NT2/D1 (cell line): Measurements from ENCODE around the gene ARHGAP21.

Source experiments
- DNase-seq: peaks from one replicate; pipeline ENCODE4 v3.0.0-alpha.2; 2011; ENCODE audit warnings: low read depth, low spot score
- H3K27me3 ChIP-seq: 2 replicates; pipeline ENCODE4 v1.6.0; 2011; ENCODE audit warnings: mild to moderate bottlenecking; ENCODE audit not compliant: insufficient read length, insufficient read depth
- H3K36me3 ChIP-seq: 2 replicates; pipeline ENCODE4 v1.6.1; 2011; ENCODE audit warnings: mild to moderate bottlenecking, low read length, mixed read lengths; ENCODE audit not compliant: insufficient read depth, insufficient read length
- H3K4me1 ChIP-seq: 2 replicates; pipeline ENCODE4 v1.5.1; 2011; ENCODE audit not compliant: insufficient read depth, insufficient read length
- H3K4me3 ChIP-seq: 2 replicates; pipeline ENCODE4 v1.5.1; 2011; ENCODE audit warnings: low read depth; ENCODE audit not compliant: insufficient read length
- H3K9ac ChIP-seq: 2 replicates; pipeline ENCODE4 v1.6.0; 2011; ENCODE audit warnings: low read depth; ENCODE audit not compliant: insufficient read length
- H3K9me3 ChIP-seq: 2 replicates; pipeline ENCODE4 v1.5.1; 2011; ENCODE audit warnings: mild to moderate bottlenecking, low read length; ENCODE audit not compliant: insufficient read depth
- SUZ12 ChIP-seq: IDR thresholded peaks from 2 replicates; pipeline ENCODE4 v1.6.1; 2011; ENCODE audit not compliant: insufficient read length, insufficient read depth; ENCODE audit errors: extremely low read depth
- YY1 ChIP-seq: IDR thresholded peaks from 2 replicates; pipeline ENCODE4 v1.6.1; 2011; ENCODE audit not compliant: insufficient read length, insufficient read depth
- ZNF274 ChIP-seq: IDR thresholded peaks from 2 replicates; pipeline ENCODE4 v1.6.1; 2011; ENCODE audit warnings: mild to moderate bottlenecking, low read depth, low read length

ARHGAP21 gene

GRCh38 chr10:24711465-24711864 lies 12.2 kb downstream of the ARHGAP21 start:
- H3K9me3 ChIP-seq, result no peaks in the 10 kb centered on the region
- H3K4me1 ChIP-seq, result peaks cover 2% of the 10 kb centered on the region
- TF ChIP-seq SUZ12, result no peak
- no peak for TF ChIP-seq YY1
- TF ChIP-seq ZNF274, result no peak
- no peak for DNase-seq
- no peak overlapping the region for H3K4me3 ChIP-seq
- H3K36me3 ChIP-seq, result no peaks in the 10 kb centered on the region
- H3K27me3 ChIP-seq, result no peaks in the 10 kb centered on the region
- no peak overlapping the region for H3K9ac ChIP-seq

GRCh38 chr10:24708081-24708480 lies 15.6 kb downstream of the ARHGAP21 start:
- H3K36me3 ChIP-seq, result no peaks in the 10 kb centered on the region
- H3K9me3 ChIP-seq, result no peaks in the 10 kb centered on the region
- H3K9ac ChIP-seq, result no peak overlapping the region
- DNase-seq, result no peak
- H3K4me3 ChIP-seq, result no peak overlapping the region
- no peaks in the 10 kb centered on the region for H3K4me1 ChIP-seq
- TF ChIP-seq ZNF274, result no peak
- no peak for TF ChIP-seq SUZ12
- no peak for TF ChIP-seq YY1
- H3K27me3 ChIP-seq, result no peaks in the 10 kb centered on the region

- Histone ChIP-seq H3K27me3 (no peaks in the 10 kb centered on the region), H3K9me3 (no peaks in the 10 kb centered on the region), H3K4me1 (no peaks in the 10 kb centered on the region), H3K9ac (no peak overlapping the region), H3K4me3 (no peak overlapping the region), H3K36me3 (no peaks in the 10 kb centered on the region)
- no peak for DNase-seq
- TF ChIP-seq ZNF274 (no peak), SUZ12 (no peak), YY1 (no peak)
Measured at GRCh38 chr10:24707445-24707844, 16.2 kb downstream of the ARHGAP21 start.

- no peaks in the 10 kb centered on the region for H3K36me3 ChIP-seq
- TF ChIP-seq SUZ12 (no peak), YY1 (no peak), ZNF274 (no peak)
- no peak for DNase-seq
- no peaks in the 10 kb centered on the region for H3K9me3 ChIP-seq
- no peaks in the 10 kb centered on the region for H3K27me3 ChIP-seq
- no peaks in the 10 kb centered on the region for H3K4me1 ChIP-seq
- H3K4me3 ChIP-seq, result no peak overlapping the region
- no peak overlapping the region for H3K9ac ChIP-seq
Measured at GRCh38 chr10:24706479-24707118, 17.1 kb downstream of the ARHGAP21 start.

- H3K9ac ChIP-seq, result no peak overlapping the region
- TF ChIP-seq SUZ12 (no peak), ZNF274 (no peak), YY1 (no peak)
- no peak for DNase-seq
- H3K9me3 ChIP-seq, result no peaks in the 10 kb centered on the region
- H3K4me1 ChIP-seq, result no peaks in the 10 kb centered on the region
- no peak overlapping the region for H3K4me3 ChIP-seq
- no peaks in the 10 kb centered on the region for H3K27me3 ChIP-seq
- H3K36me3 ChIP-seq, result no peaks in the 10 kb centered on the region
Measured at GRCh38 chr10:24703700-24704099, 20.0 kb downstream of the ARHGAP21 start.

- Histone ChIP-seq H3K9me3 (no peaks in the 10 kb centered on the region), H3K4me1 (no peaks in the 10 kb centered on the region), H3K4me3 (no peak overlapping the region), H3K36me3 (no peaks in the 10 kb centered on the region), H3K9ac (no peak overlapping the region), H3K27me3 (no peaks in the 10 kb centered on the region)
- no peak for DNase-seq
- no peak for TF ChIP-seq YY1
- TF ChIP-seq ZNF274, result no peak
Measured at GRCh38 chr10:24701447-24701846, 22.2 kb downstream of the ARHGAP21 start.

GRCh38 chr10:24700948-24701347 lies 22.7 kb downstream of the ARHGAP21 start:
- H3K9me3 ChIP-seq, result no peaks in the 10 kb centered on the region
- no peak for DNase-seq
- no peak for TF ChIP-seq ZNF274
- no peak for TF ChIP-seq YY1
- TF ChIP-seq SUZ12, result no peak

GRCh38 chr10:24698270-24698669 lies 25.4 kb downstream of the ARHGAP21 start:
- Histone ChIP-seq H3K9ac (no peak overlapping the region), H3K9me3 (no peaks in the 10 kb centered on the region), H3K27me3 (no peaks in the 10 kb centered on the region), H3K4me1 (no peaks in the 10 kb centered on the region), H3K4me3 (no peak overlapping the region), H3K36me3 (no peaks in the 10 kb centered on the region)
- no peak for TF ChIP-seq YY1
- TF ChIP-seq ZNF274, result no peak
- TF ChIP-seq SUZ12, result no peak
- DNase-seq, result no peak

More at GRCh38 chr10:24700948-24701347, 22.7 kb downstream of the ARHGAP21 start:
- Histone ChIP-seq H3K27me3 (no peaks in the 10 kb centered on the region), H3K9ac (no peak overlapping the region), H3K4me1 (no peaks in the 10 kb centered on the region), H3K36me3 (no peaks in the 10 kb centered on the region), H3K4me3 (no peak overlapping the region)
